ENCODE measurements around the gene PNISR.
"Not testable (repeated sequence)": the region's sequence is repeated elsewhere in the genome, so short reads cannot be mapped to it uniquely, and the experiment has no call there.

Gene PNISR
- total RNA-seq: 362 to 491 (median 467) reads per million in 4 experiments

DNA sequence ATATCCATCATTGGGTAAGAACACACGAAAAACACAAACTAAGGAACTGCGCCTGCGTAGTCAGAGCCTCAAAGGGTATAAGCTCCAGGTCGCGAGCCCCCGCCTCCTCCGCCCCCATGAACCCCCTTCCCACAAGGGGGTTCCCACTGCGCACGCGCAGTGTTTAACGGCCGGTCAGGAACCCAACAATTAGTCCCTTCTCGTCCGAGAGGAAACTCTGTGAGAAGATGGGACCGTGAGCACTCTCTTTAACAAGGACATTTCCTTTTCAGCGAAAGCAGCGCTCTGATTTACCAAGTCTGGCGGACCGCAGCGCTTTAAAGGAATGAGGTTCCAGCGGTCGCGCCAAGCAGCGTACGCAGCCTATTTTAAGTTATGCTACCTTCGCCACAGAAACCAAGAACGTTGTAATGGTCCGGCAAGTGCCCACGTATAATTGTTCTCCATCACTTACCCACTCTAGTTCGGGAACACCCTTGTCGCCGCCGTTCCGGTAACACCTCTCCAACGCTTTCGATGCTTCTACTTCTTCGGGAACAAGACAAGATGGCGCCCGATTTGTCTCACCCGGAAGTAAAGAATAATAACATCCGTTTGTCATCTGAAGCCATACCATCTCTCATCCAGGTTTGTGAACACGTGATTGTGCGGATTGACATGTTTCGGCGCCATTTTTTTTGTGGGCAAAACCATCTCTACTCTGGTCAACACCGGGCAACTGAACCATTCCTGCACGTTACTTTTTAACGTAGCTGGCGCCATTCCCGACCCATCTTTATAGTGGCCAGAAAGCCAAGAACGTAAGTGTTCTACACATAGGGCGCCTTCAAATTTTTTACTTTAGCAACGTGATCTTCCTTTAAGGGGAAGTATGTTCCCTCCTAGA, at the start of gene PNISR:
Gene PNISR, minus strand, starts transcription at position 548 of the 886 bp plus-strand sequence. CDS start 10,649 bp downstream, outside the sequence.
- peak; percentile 81 for DNase-seq

GRCh38 chr6:99473730-99474129, 48.6 kb upstream of the PNISR start:
- no peak for DNase-seq

DNA sequence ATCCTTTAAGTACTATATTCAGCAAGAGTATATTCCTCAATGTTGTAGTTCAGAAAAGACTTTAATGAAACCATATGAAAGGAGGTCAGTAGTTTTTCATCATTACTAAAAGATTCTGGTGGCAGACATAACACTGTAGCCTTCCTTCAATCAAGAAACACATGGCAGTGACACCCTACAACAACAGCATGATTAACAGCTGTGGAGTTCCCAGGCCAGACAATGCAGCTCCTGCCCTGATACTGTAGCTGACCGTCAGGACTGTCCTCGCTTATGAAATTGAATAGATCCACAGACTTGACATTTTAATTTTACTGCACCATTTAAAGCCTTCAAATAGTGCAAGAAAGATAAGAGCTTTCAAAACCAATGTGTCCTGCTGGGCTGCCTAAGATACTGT, 46.5 kb upstream of the PNISR start:
- no peak for DNase-seq

GRCh38 chr6:99467509-99468106, 42.5 kb upstream of the PNISR start:
- no peak for DNase-seq

GRCh38 chr6:99459133-99459532, 34.0 kb upstream of the PNISR start:
- not testable (repeated sequence) for DNase-seq

- DNase-seq: no peak
These were observed 33.2 kb upstream of the PNISR start for GRCh38 chr6:99458319-99458718.

GRCh38 chr6:99446076-99446475, 21.0 kb upstream of the PNISR start:
- DNase-seq: no peak

DNA sequence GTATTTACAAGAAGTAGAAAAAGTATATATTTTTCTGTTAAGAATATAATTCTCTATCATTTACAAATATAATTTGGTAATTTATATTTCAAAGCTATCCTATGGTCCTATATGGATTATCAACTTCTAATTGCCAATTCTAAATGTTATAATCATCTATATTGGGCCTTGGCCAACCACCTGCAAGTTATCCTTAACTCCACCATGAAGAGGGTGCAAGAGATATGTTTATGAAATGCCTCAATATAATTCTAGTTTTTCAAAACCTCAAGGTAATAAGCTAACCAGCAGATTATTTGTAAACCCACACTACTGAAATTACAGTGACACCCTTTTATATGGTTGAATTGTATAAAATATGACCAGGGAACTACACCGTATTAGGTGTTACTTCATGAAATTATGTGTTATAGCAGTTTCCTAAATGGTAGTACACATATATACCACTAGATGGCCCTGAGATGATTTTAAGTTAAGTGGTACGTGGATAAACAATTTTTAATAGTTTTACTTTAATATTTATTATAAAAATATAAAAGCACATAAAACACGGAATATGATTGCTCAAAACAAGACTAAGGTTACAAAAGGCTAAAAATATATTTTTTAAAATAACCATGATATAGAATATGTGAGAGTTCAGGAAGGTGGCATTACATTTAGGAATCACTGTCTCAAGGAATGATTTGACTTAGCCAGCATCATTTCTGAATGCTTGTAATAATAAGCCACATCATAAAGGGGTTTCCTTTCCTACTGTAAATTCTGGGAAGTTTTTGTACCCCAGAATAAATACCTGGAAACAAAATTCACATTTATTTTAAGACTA, 9.8 kb upstream of the PNISR start:
- no peak for DNase-seq

GRCh38 chr6:99432877-99433276, 7.8 kb upstream of the PNISR start:
- no peak for DNase-seq

DNA sequence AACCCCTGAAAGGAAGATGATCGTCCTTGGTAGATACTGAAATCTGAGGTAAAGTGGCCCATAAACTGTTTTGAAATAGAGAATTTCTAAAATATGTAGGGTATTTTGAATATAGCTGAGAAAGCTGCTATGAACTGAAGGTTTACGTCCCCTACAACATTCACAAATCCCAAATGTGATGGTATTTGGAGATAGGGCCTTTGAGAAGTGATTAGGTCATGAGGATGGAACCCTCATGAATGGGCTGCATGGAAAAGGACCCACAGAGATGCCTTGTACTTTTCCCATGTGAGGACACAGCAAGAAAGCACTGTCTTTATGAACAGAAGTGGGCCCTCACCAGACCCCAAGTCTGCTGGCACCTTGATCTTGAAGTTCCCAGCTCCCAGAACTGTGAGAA, 6.8 kb upstream of the PNISR start:
- DNase-seq: no peak

GRCh38 chr6:99427988-99428387, 2.9 kb upstream of the PNISR start:
- DNase-seq: no peak

GRCh38 chr6:99426451-99426757, 1.3 kb upstream of the PNISR start:
- no peak for DNase-seq

GRCh38 chr6:99425647-99426450, 741 bp upstream of the PNISR start:
- peak; percentile 44 for DNase-seq

GRCh38 chr6:99424022-99424421, 1.1 kb downstream of the PNISR start:
- no peak for DNase-seq

GRCh38 chr6:99422912-99423311, 2.2 kb downstream of the PNISR start:
- DNase-seq: no peak

GRCh38 chr6:99416892-99417767, 8.0 kb downstream of the PNISR start:
- no peak for DNase-seq

DNA sequence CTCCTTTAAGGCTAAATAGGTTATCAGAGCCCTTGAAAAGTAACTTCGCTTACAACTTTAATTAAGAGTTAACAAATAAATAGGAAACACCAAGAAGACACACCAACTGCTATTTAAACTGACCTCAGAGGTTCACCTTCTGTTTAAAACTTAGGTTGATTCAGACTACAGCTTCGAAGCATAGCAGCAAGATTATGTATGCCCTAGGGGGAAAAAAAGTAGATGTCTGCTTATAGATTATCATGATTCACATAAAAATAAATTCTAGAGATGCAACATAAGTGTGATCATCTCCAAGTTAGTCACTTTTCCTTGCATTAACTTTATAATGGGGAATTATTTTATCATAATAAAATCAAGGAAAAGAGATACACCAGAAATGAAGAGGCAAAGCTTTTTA, 8.9 kb downstream of the PNISR start:
- no peak for DNase-seq

DNA sequence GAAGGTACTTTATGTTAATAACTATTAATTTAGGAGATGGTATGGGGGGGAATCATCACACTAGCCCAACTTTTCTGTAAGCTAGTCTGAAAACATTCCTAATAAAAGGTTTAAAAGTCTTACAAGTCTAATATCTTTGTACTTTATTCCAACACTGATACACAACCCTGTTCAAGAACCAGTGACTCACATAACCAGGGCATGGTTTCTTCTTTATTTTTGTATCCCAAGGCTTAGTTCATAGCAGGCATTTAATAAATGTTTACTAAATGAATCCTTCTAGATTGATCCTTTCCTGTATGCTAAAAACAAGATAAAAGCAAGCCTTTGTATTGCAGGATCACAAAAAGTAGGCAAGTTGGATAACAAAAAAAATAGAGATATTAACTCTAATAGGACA, 9.7 kb downstream of the PNISR start:
- DNase-seq: no peak

DNA sequence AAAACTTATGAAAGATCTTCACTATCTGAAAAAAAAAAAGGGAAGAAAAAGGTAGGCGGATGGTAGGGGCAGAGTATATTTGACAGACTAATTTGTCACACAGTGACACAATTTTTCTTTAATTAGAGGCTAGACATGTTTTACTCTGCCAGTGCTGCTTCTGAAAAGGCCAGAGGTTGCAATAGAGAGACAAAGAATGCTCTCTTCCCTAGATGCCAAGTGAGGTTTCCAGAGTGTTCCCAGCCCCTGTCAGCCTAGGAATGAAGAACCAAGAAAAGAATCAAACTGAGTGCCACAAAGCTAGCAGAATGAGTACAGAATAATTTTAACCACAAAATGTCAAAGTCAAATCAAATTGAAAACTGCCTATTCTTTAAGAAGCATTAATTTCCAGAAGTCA, 13.0 kb downstream of the PNISR start:
- no peak for DNase-seq

DNA sequence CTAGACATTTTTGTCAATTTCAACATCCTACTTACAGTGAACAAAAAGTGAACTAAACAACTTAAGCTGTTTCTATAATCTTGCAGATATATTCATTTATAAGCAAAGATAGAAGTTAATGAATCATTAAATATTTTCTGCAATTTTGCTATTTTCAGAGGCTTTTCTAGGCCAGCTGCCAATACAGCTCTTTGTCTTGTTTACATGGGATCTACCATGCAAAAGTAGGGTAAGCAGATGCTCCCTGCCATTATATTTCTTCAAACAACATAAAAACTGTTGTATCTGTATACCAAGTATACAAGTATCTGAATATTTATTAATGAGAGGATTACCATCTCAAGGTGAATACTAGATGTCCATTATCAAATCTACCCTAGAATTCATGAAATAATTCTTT, 15.4 kb downstream of the PNISR start:
- no peak for DNase-seq

- DNase-seq: no peak
These were observed 18.0 kb downstream of the PNISR start for GRCh38 chr6:99407076-99407475.

DNA sequence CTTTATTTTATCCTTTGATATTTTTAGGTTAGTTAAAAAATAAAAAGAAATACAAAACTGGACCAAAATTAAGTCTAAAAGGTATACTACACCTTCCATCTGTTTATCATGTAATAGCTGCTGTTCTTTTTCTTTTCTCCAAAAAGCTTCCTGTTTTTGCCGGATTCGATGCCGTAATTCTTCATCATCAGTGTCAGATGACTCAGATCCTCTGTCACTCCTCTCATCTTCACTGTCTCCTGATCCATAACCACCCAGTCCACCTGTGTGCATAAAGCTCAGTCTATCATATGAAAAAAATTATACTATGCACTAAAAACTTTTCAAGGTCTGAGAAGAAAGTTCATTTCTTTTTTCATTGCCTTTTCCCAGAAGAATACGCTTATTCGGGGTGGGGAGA, 22.7 kb downstream of the PNISR start:
- DNase-seq: no peak
